PC-9 (cell line): ENCODE data around the gene CCDC107. TPM values are rescaled to one million over a fixed set of nuclear protein-coding genes. Genes with fewer than 3 reads are reported as not detected.

ENCODE experiments used
- BruUV-seq: library from RNA; stranded (reverse); fragments of 400-500 nt; replicated peaks from 2 replicates; lab custom pipeline; 2021; lab: Mats Ljungman, UMichigan
- CTCF ChIA-PET: fragments of 300-600 bp; sonication (Branson Sonifier 250); formaldehyde crosslinking; loops from one replicate; lab custom pipeline; 2022; ENCODE audit warnings: antibody characterized with exemption; lab: Charles Lee
- POLR2A ChIA-PET: fragments of 300-600 bp; sonication (Branson Sonifier 250); formaldehyde crosslinking; loops from one replicate; lab custom pipeline; 2022; ENCODE audit warnings: antibody characterized with exemption; ENCODE audit not compliant: unreplicated experiment; lab: Charles Lee
- DNase-seq, 2 experiments: peaks; one replicate each; pipeline versions ENCODE4 v3.0.0 to v3.0.0-alpha.2; 2015 to 2022; ENCODE audit warnings: mixed read lengths in 1 of 2
- H2AFZ ChIP-seq: fragments of 200-600 bp; sonication (generic); 2 replicates; pipeline ENCODE4 v1.8.1; 2017; ENCODE audit warnings: antibody characterized with exemption
- H3F3A ChIP-seq: fragments of 200-600 bp; sonication (generic); 2 replicates; pipeline ENCODE4 v1.8.1; 2017; ENCODE audit warnings: antibody characterized with exemption, mild to moderate bottlenecking, low read depth; ENCODE audit not compliant: insufficient read depth
- H3K27ac ChIP-seq: fragments of 200-600 bp; sonication (generic); 2 replicates; pipeline ENCODE4 v1.6.1; 2016; ENCODE audit warnings: mixed run types
- H3K27me3 ChIP-seq: fragments of 200-600 bp; sonication (generic); 2 replicates; pipeline ENCODE4 v1.6.1; 2016; ENCODE audit warnings: low read depth, mixed run types; ENCODE audit not compliant: insufficient read depth
- H3K36me3 ChIP-seq: fragments of 200-600 bp; sonication (generic); 2 replicates; pipeline ENCODE4 v1.6.1; 2016; ENCODE audit warnings: low read depth, mixed run types
- H3K4me1 ChIP-seq: fragments of 200-600 bp; sonication (generic); replicated peaks from 2 replicates; pipeline ENCODE4 v1.6.1; 2016; ENCODE audit warnings: mixed run types; ENCODE audit not compliant: insufficient read depth
- H3K4me2 ChIP-seq: fragments of 200-600 bp; sonication (generic); 2 replicates; pipeline ENCODE4 v1.6.1; 2017; ENCODE audit warnings: mixed run types
- H3K4me3 ChIP-seq: fragments of 200-600 bp; sonication (generic); 2 replicates; pipeline ENCODE4 v1.6.1; 2016; ENCODE audit warnings: mixed run types
- H3K79me2 ChIP-seq: fragments of 200-600 bp; sonication (generic); 2 replicates; pipeline ENCODE4 v1.6.1; 2017; ENCODE audit warnings: low read depth, mixed run types
- H3K9me2 ChIP-seq: fragments of 200-600 bp; sonication (generic); 2 replicates; pipeline ENCODE4 v1.8.1; 2017; ENCODE audit warnings: mild to moderate bottlenecking; ENCODE audit not compliant: insufficient read depth
- H3K9me3 ChIP-seq: fragments of 200-600 bp; sonication (generic); 2 replicates; pipeline ENCODE4 v1.8.1; 2016; ENCODE audit warnings: low read depth; ENCODE audit not compliant: insufficient read depth
- H4K20me1 ChIP-seq: fragments of 200-600 bp; sonication (generic); 2 replicates; pipeline ENCODE4 v1.8.1; 2017; ENCODE audit not compliant: insufficient read depth
- EZH2 ChIP-seq: fragments of 200-600 bp; sonication (generic); IDR thresholded peaks from 2 replicates; pipeline ENCODE4 v1.8.0; 2017; ENCODE audit warnings: antibody characterized with exemption, low read depth
- intact Hi-C: fragments of 100-400 bp; cut with micrococcal nuclease; formaldehyde crosslinking; loops from one replicate; pipeline ENCODE4 v1.10.0; 2022; ENCODE audit not compliant: unreplicated experiment
- total RNA-seq: library from RNA; stranded (reverse); gene quantifications from 2 replicates; pipeline ENCODE4 v1.2.3, GENCODE V29; 2021
- TF ChIP-seq, protein P1 (sequence below): fragments of 200-600 bp; sonication (generic); conservative IDR thresholded peaks from 2 replicates; pipeline ENCODE4 v1.6.1; 2017; ENCODE audit warnings: mixed run types, antibody characterized with exemption, mild to moderate bottlenecking, moderate library complexity

CCDC107 gene
- total RNA-seq, 1 experiment from 2014 or later: 6.9 TPM

DNA sequence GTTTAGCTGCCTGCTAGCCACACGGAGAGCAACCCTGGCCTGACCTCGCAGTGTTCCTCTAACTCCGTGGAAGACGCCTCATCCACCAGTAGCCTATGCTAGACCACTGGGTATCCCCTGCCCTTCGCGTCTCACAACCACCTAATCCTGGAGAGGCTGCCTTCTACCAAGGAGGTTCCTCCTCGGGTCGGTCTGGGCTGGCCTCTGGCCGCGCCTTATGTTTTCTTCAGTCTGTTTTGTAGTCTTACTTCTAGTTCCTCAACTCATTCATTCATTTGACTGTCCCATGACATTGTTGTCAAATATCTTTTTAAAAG is 33.2 kb downstream of the CCDC107 start:
- no TSS peak for BruUV-seq
- Histone ChIP-seq H3K79me2 (no peaks in the 10 kb centered on the region), H3K4me2 (peak overlapping the region; percentile 74), H3K27ac (no peak overlapping the region), H3F3A (peaks cover 14% of the 10 kb centered on the region; the same call in 1 of the 2 replicates), H3K27me3 (no peaks in the 10 kb centered on the region), H3K4me3 (peak overlapping the region; percentile 77), H3K36me3 (no peaks in the 10 kb centered on the region), H4K20me1 (no peaks in the 10 kb centered on the region), H3K4me1 (peaks cover 21% of the 10 kb centered on the region), H2AFZ (peak overlapping the region; percentile 92), H3K9me2 (no peaks in the 10 kb centered on the region), H3K9me3 (no peaks in the 10 kb centered on the region)
- TF ChIP-seq EZH2: no peak
- TF ChIP-seq, protein P1, sequence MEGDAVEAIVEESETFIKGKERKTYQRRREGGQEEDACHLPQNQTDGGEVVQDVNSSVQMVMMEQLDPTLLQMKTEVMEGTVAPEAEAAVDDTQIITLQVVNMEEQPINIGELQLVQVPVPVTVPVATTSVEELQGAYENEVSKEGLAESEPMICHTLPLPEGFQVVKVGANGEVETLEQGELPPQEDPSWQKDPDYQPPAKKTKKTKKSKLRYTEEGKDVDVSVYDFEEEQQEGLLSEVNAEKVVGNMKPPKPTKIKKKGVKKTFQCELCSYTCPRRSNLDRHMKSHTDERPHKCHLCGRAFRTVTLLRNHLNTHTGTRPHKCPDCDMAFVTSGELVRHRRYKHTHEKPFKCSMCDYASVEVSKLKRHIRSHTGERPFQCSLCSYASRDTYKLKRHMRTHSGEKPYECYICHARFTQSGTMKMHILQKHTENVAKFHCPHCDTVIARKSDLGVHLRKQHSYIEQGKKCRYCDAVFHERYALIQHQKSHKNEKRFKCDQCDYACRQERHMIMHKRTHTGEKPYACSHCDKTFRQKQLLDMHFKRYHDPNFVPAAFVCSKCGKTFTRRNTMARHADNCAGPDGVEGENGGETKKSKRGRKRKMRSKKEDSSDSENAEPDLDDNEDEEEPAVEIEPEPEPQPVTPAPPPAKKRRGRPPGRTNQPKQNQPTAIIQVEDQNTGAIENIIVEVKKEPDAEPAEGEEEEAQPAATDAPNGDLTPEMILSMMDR: no peak
- intact Hi-C loops: no loop called here
- ChIA-PET CTCF (interaction anchor here (1.4 kb wide), 1 partner anchor 18 kb away, joined by 6 read pairs; the partner anchor contains the start of gene CA9), POLR2A (interaction anchor here (0.7 to 0.9 kb wide), 2 partner anchors 30 to 1212 kb away, joined by 3 to 9 read pairs; no protein-coding TSS in a partner anchor)
- no peak for DNase-seq

DNA sequence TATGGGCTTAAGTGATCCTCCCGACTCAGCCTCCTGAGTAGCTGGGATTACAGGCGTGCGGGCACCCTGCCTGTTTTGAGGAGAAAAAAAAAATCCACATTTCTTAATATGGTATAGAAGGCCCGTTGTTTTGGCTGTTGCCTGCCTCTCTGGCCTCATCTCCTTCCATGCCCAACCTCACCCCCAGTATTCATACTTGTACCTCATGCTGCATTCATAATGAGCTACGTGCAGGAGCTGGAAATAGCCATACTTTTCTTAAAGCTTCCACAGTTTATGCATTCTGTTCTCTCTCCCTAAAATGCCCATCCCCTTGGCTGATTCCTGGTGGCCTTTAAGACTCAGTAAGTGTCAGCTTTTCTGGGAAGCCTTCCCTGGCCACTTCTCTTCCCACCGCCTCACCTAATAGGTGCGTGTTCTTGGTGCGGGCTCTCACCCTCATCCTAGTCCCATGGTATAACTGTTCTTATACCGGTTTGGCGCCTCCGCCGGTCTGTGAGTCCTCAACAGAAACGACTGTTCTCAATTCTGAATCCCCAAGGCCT is 33.7 kb downstream of the CCDC107 start:
- Histone ChIP-seq H4K20me1 (no peaks in the 10 kb centered on the region), H3K4me1 (peaks cover 21% of the 10 kb centered on the region), H3K4me3 (no peak overlapping the region; the same call in 1 of the 2 replicates), H3F3A (peaks cover 14% of the 10 kb centered on the region; the same call in 1 of the 2 replicates), H3K9me2 (no peaks in the 10 kb centered on the region), H3K9me3 (no peaks in the 10 kb centered on the region), H3K4me2 (peak overlapping the region; percentile 74), H2AFZ (no peak overlapping the region), H3K27ac (no peak overlapping the region), H3K79me2 (no peaks in the 10 kb centered on the region), H3K27me3 (no peaks in the 10 kb centered on the region), H3K36me3 (no peaks in the 10 kb centered on the region)
- no peak for DNase-seq
- intact Hi-C loops: no loop called here
- CTCF ChIA-PET: no interaction called here
- TF ChIP-seq, protein P1: no peak
- no peak for TF ChIP-seq EZH2
- POLR2A ChIA-PET: interaction anchor here (0.9 kb wide), 1 partner anchor 30 kb away, joined by 9 read pairs; no protein-coding TSS in a partner anchor
- BruUV-seq: no TSS peak

DNA sequence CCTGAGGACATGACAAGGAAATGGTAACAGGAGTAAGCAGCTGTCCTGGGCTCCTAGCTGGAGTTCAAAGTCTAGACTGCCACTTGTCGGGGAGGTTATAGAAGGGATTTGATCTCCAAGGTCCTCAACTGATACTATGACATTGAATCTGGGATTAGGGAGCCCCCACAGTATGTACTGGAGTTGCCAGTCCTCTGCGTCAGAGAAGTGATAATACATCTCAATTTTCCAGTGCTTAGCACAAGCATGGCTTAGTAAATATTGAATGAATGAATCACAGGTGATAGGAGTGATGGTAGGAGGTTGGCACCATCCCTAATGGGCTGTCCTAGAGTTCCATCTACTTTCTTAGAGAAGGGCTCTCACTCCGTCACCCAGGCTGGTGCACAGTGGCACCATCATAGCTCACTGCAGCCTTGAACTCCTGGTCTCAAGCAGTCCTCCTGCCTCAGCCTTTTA is 37.9 kb downstream of the CCDC107 start:
- no peak for DNase-seq
- no peaks in the 10 kb centered on the region for H4K20me1 ChIP-seq
- no peaks in the 10 kb centered on the region for H3K27me3 ChIP-seq
- no peaks in the 10 kb centered on the region for H3F3A ChIP-seq
- H3K4me2 ChIP-seq: no peak overlapping the region
- H3K9me2 ChIP-seq: no peaks in the 10 kb centered on the region
- H3K9me3 ChIP-seq: no peaks in the 10 kb centered on the region
- BruUV-seq: no TSS peak
- no peaks in the 10 kb centered on the region for H3K79me2 ChIP-seq
- ChIA-PET POLR2A (no interaction called here), CTCF (interaction anchor here (0.9 to 1.4 kb wide), 5 partner anchors 32 to 38 kb away, joined by 3 to 8 read pairs (median 5); partner anchors contain the start of gene ARHGEF39)
- H3K36me3 ChIP-seq: no peaks in the 10 kb centered on the region
- TF ChIP-seq, protein P1: no peak
- TF ChIP-seq EZH2: no peak
- H2AFZ ChIP-seq: no peak overlapping the region
- no peak overlapping the region for H3K27ac ChIP-seq
- intact Hi-C loops: loop anchor here (5.0 kb wide), 1 partner anchor 39 kb away; the partner anchor contains the start of genes CCDC107 and RMRP
- no peak overlapping the region for H3K4me3 ChIP-seq
- H3K4me1 ChIP-seq: 0 out of 2 replicates have a peak, but pooled peaks cover 3% of the 10 kb centered on the region
